ENCODE measurements around the gene CKAP2L.
"Not testable (repeated sequence)": the region's sequence is repeated elsewhere in the genome, so short reads cannot be mapped to it uniquely, and the experiment has no call there.

CKAP2L gene

GRCh38 chr2:112728029-112728362 is 36.4 kb downstream of the CKAP2L start:
- in situ Hi-C loops (cut with HindIII; ENCODE audit: low sequenced_read_pairs): no loop called here

- in situ Hi-C loops (cut with HindIII; ENCODE audit: low sequenced_read_pairs): no loop called here
Measured at GRCh38 chr2:112727276-112728028, 37.0 kb downstream of the CKAP2L start.

- in situ Hi-C loops (cut with HindIII; ENCODE audit: low sequenced_read_pairs): no loop called here
Measured at GRCh38 chr2:112726487-112727190, 37.8 kb downstream of the CKAP2L start.

- in situ Hi-C loops (cut with HindIII; ENCODE audit: low sequenced_read_pairs): no loop called here
Measured at GRCh38 chr2:112725545-112726457, 38.6 kb downstream of the CKAP2L start.

GRCh38 chr2:112724591-112725525 is 39.6 kb downstream of the CKAP2L start:
- in situ Hi-C loops (cut with HindIII; ENCODE audit: low sequenced_read_pairs): no loop called here

- in situ Hi-C loops (cut with HindIII; ENCODE audit: low sequenced_read_pairs): no loop called here
Measured at GRCh38 chr2:112723995-112724394, 40.4 kb downstream of the CKAP2L start.

- in situ Hi-C loops (cut with HindIII; ENCODE audit: low sequenced_read_pairs): no loop called here
Measured at GRCh38 chr2:112723547-112723940, 40.9 kb downstream of the CKAP2L start.

- in situ Hi-C loops (cut with HindIII; ENCODE audit: low sequenced_read_pairs): no loop called here
Measured at GRCh38 chr2:112722816-112723546, 41.4 kb downstream of the CKAP2L start.

- in situ Hi-C loops (cut with HindIII; ENCODE audit: low sequenced_read_pairs): no loop called here
Measured at GRCh38 chr2:112721819-112722522, 42.4 kb downstream of the CKAP2L start.

GRCh38 chr2:112720785-112721184 is 43.6 kb downstream of the CKAP2L start, which contains the start of gene NT5DC4:
Gene NT5DC4, plus strand, starts transcription at chr2:112721020. Its CDS starts 60 bp downstream, at chr2:112721080.
- in situ Hi-C loops (cut with HindIII; ENCODE audit: low sequenced_read_pairs): no loop called here

- in situ Hi-C loops (cut with HindIII; ENCODE audit: low sequenced_read_pairs): no loop called here
Measured at GRCh38 chr2:112718863-112719370, 45.5 kb downstream of the CKAP2L start.

- in situ Hi-C loops (cut with HindIII; ENCODE audit: low sequenced_read_pairs): not testable (repeated sequence)
Measured at GRCh38 chr2:112716826-112717352, 47.5 kb downstream of the CKAP2L start.

- in situ Hi-C loops (cut with HindIII; ENCODE audit: low sequenced_read_pairs): not testable (repeated sequence)
Measured at GRCh38 chr2:112716094-112716493, 48.3 kb downstream of the CKAP2L start.

- in situ Hi-C loops (cut with HindIII; ENCODE audit: low sequenced_read_pairs): no loop called here
Measured at GRCh38 chr2:112714836-112715631, 49.4 kb downstream of the CKAP2L start.

- in situ Hi-C loops (cut with HindIII; ENCODE audit: low sequenced_read_pairs): no loop called here
Measured at GRCh38 chr2:112714331-112714730, 50.1 kb downstream of the CKAP2L start.

- in situ Hi-C loops (cut with HindIII; ENCODE audit: low sequenced_read_pairs): no loop called here
Measured at GRCh38 chr2:112713926-112714325, 50.5 kb downstream of the CKAP2L start.

GRCh38 chr2:112713585-112713925 is 50.9 kb downstream of the CKAP2L start:
- in situ Hi-C loops (cut with HindIII; ENCODE audit: low sequenced_read_pairs): no loop called here

Measured in DLD1 (cell line).